Testis (tissue), 2 donors: ENCODE results near the gene RAPGEF4.

Experiments used
- POLR2A ChIP-seq: fragments of 450-650 bp; IDR thresholded peaks from one replicate; pipeline ENCODE4 v1.6.1; 2017; ENCODE audit warnings: antibody characterized with exemption, mild to moderate bottlenecking, moderate library complexity
- TF ChIP-seq, protein P1 (sequence below), 3 experiments: fragments of 450-650 bp in 2 of 3; fragments of 200-600 bp in 1 of 3; sonication (generic) in 1 of 3; IDR thresholded peaks; one replicate each; pipeline ENCODE4 v1.5.1; 2016 to 2019; ENCODE audit warnings: antibody characterized with exemption in 3 of 3, mild to moderate bottlenecking in 2 of 3, moderate library complexity in 1 of 3

DNA sequence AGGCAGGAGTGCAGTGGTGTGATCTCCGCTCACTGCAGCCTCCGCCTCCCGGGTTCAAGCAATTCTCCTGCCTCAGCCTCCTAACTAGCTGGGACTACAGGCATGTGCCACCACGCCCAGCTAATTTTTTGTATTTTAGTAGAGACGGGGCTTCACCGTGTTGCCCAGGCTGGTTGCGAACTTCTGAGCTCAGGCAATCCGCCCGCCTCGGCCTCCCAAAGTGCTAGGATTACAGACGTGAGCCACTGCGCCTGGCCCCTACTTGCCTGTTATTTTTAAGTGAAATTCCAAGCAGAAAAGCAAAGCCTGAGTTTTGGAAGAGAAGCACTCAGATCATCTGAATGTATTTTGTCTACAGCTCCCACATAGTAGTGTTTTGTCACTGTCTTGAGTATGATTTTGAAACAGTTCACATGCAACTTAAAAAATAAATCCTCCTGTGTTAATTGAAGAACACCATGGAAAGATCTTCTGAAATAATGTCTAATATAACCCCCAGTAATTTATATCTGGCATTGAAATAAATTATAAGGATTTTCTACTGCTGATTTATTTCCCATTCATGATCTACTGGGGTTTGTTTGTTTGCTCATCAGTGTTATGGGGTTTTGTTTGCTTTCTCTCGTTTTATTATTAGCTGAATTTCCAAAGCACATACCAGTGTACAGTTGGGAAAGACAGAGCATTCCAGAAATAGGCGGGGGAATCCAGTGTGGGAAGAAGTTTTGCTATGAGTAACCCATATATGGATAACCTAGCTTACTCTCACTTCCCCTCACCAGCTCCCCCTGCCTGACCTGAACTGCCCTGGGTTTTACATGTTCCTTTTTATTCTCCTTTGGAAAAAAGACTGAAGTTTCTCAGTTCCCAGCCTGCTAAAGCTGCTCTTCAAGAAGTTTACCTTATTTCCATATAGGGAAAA, 259.9 kb downstream of the RAPGEF4 start:
- TF ChIP-seq POLR2A = no peak
- TF ChIP-seq, protein P1, sequence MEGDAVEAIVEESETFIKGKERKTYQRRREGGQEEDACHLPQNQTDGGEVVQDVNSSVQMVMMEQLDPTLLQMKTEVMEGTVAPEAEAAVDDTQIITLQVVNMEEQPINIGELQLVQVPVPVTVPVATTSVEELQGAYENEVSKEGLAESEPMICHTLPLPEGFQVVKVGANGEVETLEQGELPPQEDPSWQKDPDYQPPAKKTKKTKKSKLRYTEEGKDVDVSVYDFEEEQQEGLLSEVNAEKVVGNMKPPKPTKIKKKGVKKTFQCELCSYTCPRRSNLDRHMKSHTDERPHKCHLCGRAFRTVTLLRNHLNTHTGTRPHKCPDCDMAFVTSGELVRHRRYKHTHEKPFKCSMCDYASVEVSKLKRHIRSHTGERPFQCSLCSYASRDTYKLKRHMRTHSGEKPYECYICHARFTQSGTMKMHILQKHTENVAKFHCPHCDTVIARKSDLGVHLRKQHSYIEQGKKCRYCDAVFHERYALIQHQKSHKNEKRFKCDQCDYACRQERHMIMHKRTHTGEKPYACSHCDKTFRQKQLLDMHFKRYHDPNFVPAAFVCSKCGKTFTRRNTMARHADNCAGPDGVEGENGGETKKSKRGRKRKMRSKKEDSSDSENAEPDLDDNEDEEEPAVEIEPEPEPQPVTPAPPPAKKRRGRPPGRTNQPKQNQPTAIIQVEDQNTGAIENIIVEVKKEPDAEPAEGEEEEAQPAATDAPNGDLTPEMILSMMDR (IDR thresholded peaks at IDR 0.05) = no peak
